HepG2 (cell line): ENCODE results near the gene STK32B. TPM values are rescaled to one million over a fixed set of nuclear protein-coding genes. Genes with fewer than 3 reads are reported as not detected.

Source experiments
- ATAC-seq: fragments of 200-7000 bp; cut with Tn5 transposase; 3 replicates; pipeline ENCODE4 v1.9.1; 2020; ENCODE audit warnings: mild to moderate bottlenecking, moderate library complexity
- BruUV-seq: library from RNA; stranded (reverse); fragments of 400-500 nt; replicated peaks from 2 replicates; lab custom pipeline; 2021; lab: Mats Ljungman, UMichigan
- CTCF ChIA-PET: fragments of 300-600 bp; formaldehyde crosslinking; extraction: SDS; loops from one replicate; lab custom pipeline; 2021; ENCODE audit warnings: low total read pairs, inconsistent platforms, low intra/inter-chr PET ratio; lab: Yijun Ruan, JAX
- POLR2A ChIA-PET: fragments of 350-600 bp; sonication (Branson Sonifier 250); formaldehyde crosslinking; loops from one replicate; lab custom pipeline; 2020; ENCODE audit warnings: antibody characterized with exemption, inconsistent platforms; lab: Yijun Ruan, JAX
- DNase-seq: peaks from one replicate; pipeline ENCODE4 v3.0.0-alpha.2; 2015; ENCODE audit warnings: low spot score
- FAIRE-seq: peaks from 3 replicates; lab custom pipeline; 2011; peaks lifted over from hg19 to GRCh38; lab: Jason Lieb, UNC
- H2AFZ ChIP-seq: one replicate; pipeline ENCODE4 v1.6.1; 2011; ENCODE audit warnings: low read length, inconsistent platforms
- H3K27ac ChIP-seq: fragments of 300-600 bp; 3 replicates; pipeline ENCODE4 v1.8.0; 2011; ENCODE audit warnings: mixed run types, mild to moderate bottlenecking, mixed read lengths, low read length, inconsistent platforms; ENCODE audit not compliant: insufficient read depth; ENCODE audit errors: extremely low read length
- H3K27me3 ChIP-seq, 2 experiments: fragments of 200-600 bp in 1 of 2; 2 replicates in 1 of 2; 3 replicates in 1 of 2; pipeline versions ENCODE4 v1.6.0 to v1.8.0; 2011; ENCODE audit warnings: low read length in 2 of 2, mild to moderate bottlenecking in 2 of 2, moderate library complexity in 2 of 2, inconsistent platforms in 1 of 2; ENCODE audit not compliant: insufficient read depth in 2 of 2, control insufficient read depth in 1 of 2
- H3K36me3 ChIP-seq, 2 experiments: fragments of 200-600 bp in 1 of 2; replicated peaks in 1 of 2; 2 replicates in 1 of 2; 3 replicates in 1 of 2; pipeline versions ENCODE4 v1.5.1 to v1.8.0; 2011; ENCODE audit warnings: low read length in 2 of 2, inconsistent platforms in 1 of 2; ENCODE audit not compliant: insufficient read depth in 2 of 2, control insufficient read depth in 1 of 2
- H3K4me1 ChIP-seq: 2 replicates; pipeline ENCODE4 v1.5.1; 2012; ENCODE audit warnings: low read length, inconsistent platforms; ENCODE audit not compliant: insufficient read depth
- H3K4me2 ChIP-seq: 2 replicates; pipeline ENCODE4 v1.6.0; 2011; ENCODE audit warnings: low read depth, low read length, inconsistent platforms
- H3K4me3 ChIP-seq, 3 experiments: fragments of 200-600 bp in 1 of 3; sonication (generic), shearing (Covaris generic) in 1 of 3; replicated peaks in 1 of 3; 2 replicates each; pipeline ENCODE4 v1.5.1; 2011 to 2016; ENCODE audit warnings: low read length in 3 of 3, inconsistent platforms in 2 of 3, low read depth in 2 of 3, mild to moderate bottlenecking in 2 of 3, control low read depth in 1 of 3, mixed read lengths in 1 of 3; ENCODE audit not compliant: insufficient read depth in 1 of 3
- H3K79me2 ChIP-seq: one replicate; pipeline ENCODE4 v1.6.1; 2011; ENCODE audit warnings: low read length, inconsistent platforms; ENCODE audit not compliant: insufficient read depth
- H3K9ac ChIP-seq: 2 replicates; pipeline ENCODE4 v1.6.0; 2011; ENCODE audit warnings: mild to moderate bottlenecking, low read depth, low read length, inconsistent platforms; ENCODE audit not compliant: insufficient read depth
- H3K9me3 ChIP-seq: 2 replicates; pipeline ENCODE4 v1.5.1; 2012; ENCODE audit warnings: mild to moderate bottlenecking, low read length
- H4K20me1 ChIP-seq: 2 replicates; pipeline ENCODE4 v1.6.0; 2011; ENCODE audit warnings: inconsistent platforms, mild to moderate bottlenecking, low read length, moderate library complexity; ENCODE audit not compliant: insufficient read depth
- DR1 ChIP-seq: sonication (generic); formaldehyde crosslinking; IDR thresholded peaks from 2 replicates; pipeline ENCODE4 v1.8.0; 2021; ENCODE audit warnings: mild to moderate bottlenecking, missing genetic modification reagents, inconsistent platforms
- IKZF1 ChIP-seq: fragments of 450-650 bp; IDR thresholded peaks from 2 replicates; pipeline ENCODE4 v1.7.1; 2016
- KAT2B ChIP-seq: fragments of 150-350 bp; IDR thresholded peaks from 2 replicates; pipeline ENCODE4 v1.6.1; 2014; ENCODE audit warnings: low read depth, low read length, borderline replicate concordance
- KDM5A ChIP-seq: fragments of 200-600 bp; sonication (generic); IDR thresholded peaks from 2 replicates; pipeline ENCODE4 v1.7.0; 2018; ENCODE audit warnings: antibody characterized with exemption, mild to moderate bottlenecking, low read length, borderline replicate concordance
- PLSCR1 ChIP-seq: sonication (generic); formaldehyde crosslinking; IDR thresholded peaks from 2 replicates; pipeline ENCODE4 v1.5.0; 2020; ENCODE audit warnings: missing genetic modification reagents, mild to moderate bottlenecking, borderline replicate concordance
- ZNF235 ChIP-seq: sonication (generic); formaldehyde crosslinking; IDR thresholded peaks from 2 replicates; pipeline ENCODE4 v1.8.1; 2023; ENCODE audit warnings: mild to moderate bottlenecking, missing genetic modification reagents, borderline replicate concordance
- ZNF619 ChIP-seq: sonication (generic); formaldehyde crosslinking; IDR thresholded peaks from 2 replicates; pipeline ENCODE4 v1.4.0; 2020; ENCODE audit warnings: mild to moderate bottlenecking, missing genetic modification reagents
- ZSCAN21 ChIP-seq: sonication (generic); formaldehyde crosslinking; IDR thresholded peaks from 2 replicates; pipeline ENCODE4 v1.8.0; 2022; ENCODE audit warnings: mild to moderate bottlenecking, missing genetic modification reagents, moderate library complexity, borderline replicate concordance
- WGBS: methylation state at CpG from one replicate; pipeline ENCODE4 v1.1.6; 2017; ENCODE audit warnings: low lambda C conversion rate; 5-methylcytosine and 5-hydroxymethylcytosine counted together
- in situ Hi-C: cut with HindIII; loops from 2 replicates; pipeline ENCODE4 v1.10.0; 2017; ENCODE audit warnings: low pct_unique_long_range_greater_than_20kb; ENCODE audit not compliant: extremely low pct_ligation_motif_present
- intact Hi-C: fragments of 100-400 bp; cut with micrococcal nuclease; formaldehyde crosslinking; loops from one replicate; pipeline ENCODE4 v1.10.0; 2022; ENCODE audit not compliant: unreplicated experiment
- polyA plus RNA-seq, 8 experiments: library from polyadenylated mRNA; depleted of rRNA in 3 of 8; stranded (reverse) in 7 of 8; unstranded in 1 of 8; fragments of >200 nt; fragmentation: Illumina TruSeq in 4 of 8; extraction: Trizol in 4 of 8; gene quantifications; 2 replicates each; pipeline versions ENCODE4 v1.2.1 to v1.2.3, GENCODE V29; 2011 to 2016; ENCODE audit warnings: low read depth in 4 of 8, missing spikeins in 1 of 8, mixed read lengths in 1 of 8; ENCODE audit not compliant: insufficient read depth in 1 of 8
- total RNA-seq, 5 experiments: library from RNA; depleted of rRNA; stranded (reverse); fragments of >200 nt; fragmentation: Illumina TruSeq; extraction: Trizol; gene quantifications; 2 replicates each; pipeline ENCODE4 v1.2.3, GENCODE V29; 2016; ENCODE audit warnings: low read depth in 1 of 5
- TF ChIP-seq, protein P1 (sequence below): sonication (generic); formaldehyde crosslinking; IDR thresholded peaks from 2 replicates; pipeline ENCODE4; 2020; ENCODE audit warnings: missing genetic modification reagents, mild to moderate bottlenecking, borderline replicate concordance

STK32B gene
- total and polyA plus RNA-seq, 2 of the 13 experiments (the other 11 are each of a cell fraction or from before 2014, with no cell fraction given): not detected

DNA sequence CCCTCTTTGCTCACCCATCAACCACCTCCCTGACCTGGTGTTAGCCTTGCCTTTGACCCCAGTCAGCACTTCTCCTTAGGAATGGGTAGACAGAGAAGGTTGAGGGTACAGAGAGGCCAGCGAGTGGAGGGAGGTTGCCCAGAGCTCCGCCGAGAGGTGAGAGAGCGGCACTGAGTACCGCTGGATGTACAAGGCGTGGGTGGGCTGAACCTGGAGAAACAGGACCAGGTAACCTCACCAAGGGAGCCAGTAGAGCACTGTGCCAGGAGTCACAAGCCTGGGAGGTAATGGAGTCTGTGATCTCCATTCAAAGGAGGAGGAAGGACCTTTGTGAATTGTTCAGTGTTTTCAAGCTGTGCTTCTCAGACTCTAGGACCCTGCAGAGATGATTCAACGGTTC is 400.9 kb downstream of the STK32B start:
- ChIA-PET POLR2A (no interaction called here), CTCF (no interaction called here)
- BruUV-seq: no TSS peak
- Histone ChIP-seq H3K27ac (no peak overlapping the region), H3K9ac (no peak overlapping the region), H2AFZ (no peak overlapping the region), H3K27me3 (peaks cover 0 to 37% of the 10 kb centered on the region in 2 experiments; a peak in 4 of 5 replicates), H3K4me2 (no peak overlapping the region), H3K4me3 (no peak overlapping the region), H3K9me3 (no peaks in the 10 kb centered on the region), H3K4me1 (no peaks in the 10 kb centered on the region), H4K20me1 (no peaks in the 10 kb centered on the region), H3K79me2 (no peaks in the 10 kb centered on the region), H3K36me3 (no peaks in the 10 kb centered on the region)
- WGBS: 18% methylated on average over 7 of the region's 7 CpGs
- ATAC-seq: no peak
- no peak for DNase-seq
- intact Hi-C loops (no loop called here), in situ Hi-C loops (no loop called here)
- no peak for FAIRE-seq
- TF ChIP-seq ZSCAN21 (CRISPR knock-in tag) (no peak), PLSCR1 (no peak), DR1 (CRISPR knock-in tag) (no peak)

DNA sequence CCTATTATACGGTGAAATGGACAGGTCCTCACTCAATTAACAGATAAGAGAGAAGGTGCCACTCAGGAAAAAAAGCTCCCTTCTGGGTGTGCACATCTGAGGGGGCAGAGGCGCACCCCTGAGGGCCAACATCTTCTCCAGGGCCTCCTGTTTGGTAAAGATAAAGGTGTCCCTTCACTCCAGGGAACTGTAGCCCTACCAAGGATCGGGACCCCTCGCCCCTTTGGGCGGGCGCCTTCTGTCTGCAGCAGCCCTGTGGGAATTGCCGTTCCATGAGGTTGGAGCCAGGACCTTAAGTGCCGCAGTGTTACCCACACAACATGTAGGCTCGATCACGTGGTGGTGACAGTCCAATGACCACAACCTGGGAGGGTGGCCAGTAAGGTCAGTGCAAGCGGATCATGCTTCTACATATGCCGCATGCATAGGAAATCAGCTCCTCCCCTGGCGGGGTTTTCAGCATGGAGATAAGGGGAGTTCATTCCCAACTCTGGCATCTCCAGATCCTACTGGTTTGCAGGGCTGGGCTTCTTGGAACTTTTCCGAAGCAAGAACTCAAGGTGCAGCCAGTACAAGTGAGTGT is 403.8 kb downstream of the STK32B start:
- CTCF ChIA-PET: no interaction called here

More for the DNA sequence above, 403.8 kb downstream of the STK32B start:
- POLR2A ChIA-PET: no interaction called here
- WGBS: 8% methylated on average over 3 of the region's 14 CpGs
- no peaks in the 10 kb centered on the region for H3K9me3 ChIP-seq
- H3K79me2 ChIP-seq: no peaks in the 10 kb centered on the region
- no peaks in the 10 kb centered on the region for H4K20me1 ChIP-seq
- no peak overlapping the region for H3K27ac ChIP-seq
- ATAC-seq (no peak), DNase-seq (no peak), FAIRE-seq (no peak)
- no peak overlapping the region for H3K4me2 ChIP-seq
- no TSS peak for BruUV-seq
- intact Hi-C loops: no loop called here
- H3K27me3 ChIP-seq: peaks cover 0 to 37% of the 10 kb centered on the region in 2 experiments; a peak in 4 of 5 replicates
- no peak overlapping the region for H2AFZ ChIP-seq
- no peak overlapping the region for H3K4me3 ChIP-seq
- in situ Hi-C loops: no loop called here
- no peaks in the 10 kb centered on the region for H3K36me3 ChIP-seq
- H3K9ac ChIP-seq: no peak overlapping the region
- no peaks in the 10 kb centered on the region for H3K4me1 ChIP-seq
- TF ChIP-seq IKZF1 (no peak), ZNF619 (CRISPR knock-in tag) (no peak), KAT2B (no peak), ZNF235 (no peak), KDM5A (no peak)
- TF ChIP-seq, protein P1, sequence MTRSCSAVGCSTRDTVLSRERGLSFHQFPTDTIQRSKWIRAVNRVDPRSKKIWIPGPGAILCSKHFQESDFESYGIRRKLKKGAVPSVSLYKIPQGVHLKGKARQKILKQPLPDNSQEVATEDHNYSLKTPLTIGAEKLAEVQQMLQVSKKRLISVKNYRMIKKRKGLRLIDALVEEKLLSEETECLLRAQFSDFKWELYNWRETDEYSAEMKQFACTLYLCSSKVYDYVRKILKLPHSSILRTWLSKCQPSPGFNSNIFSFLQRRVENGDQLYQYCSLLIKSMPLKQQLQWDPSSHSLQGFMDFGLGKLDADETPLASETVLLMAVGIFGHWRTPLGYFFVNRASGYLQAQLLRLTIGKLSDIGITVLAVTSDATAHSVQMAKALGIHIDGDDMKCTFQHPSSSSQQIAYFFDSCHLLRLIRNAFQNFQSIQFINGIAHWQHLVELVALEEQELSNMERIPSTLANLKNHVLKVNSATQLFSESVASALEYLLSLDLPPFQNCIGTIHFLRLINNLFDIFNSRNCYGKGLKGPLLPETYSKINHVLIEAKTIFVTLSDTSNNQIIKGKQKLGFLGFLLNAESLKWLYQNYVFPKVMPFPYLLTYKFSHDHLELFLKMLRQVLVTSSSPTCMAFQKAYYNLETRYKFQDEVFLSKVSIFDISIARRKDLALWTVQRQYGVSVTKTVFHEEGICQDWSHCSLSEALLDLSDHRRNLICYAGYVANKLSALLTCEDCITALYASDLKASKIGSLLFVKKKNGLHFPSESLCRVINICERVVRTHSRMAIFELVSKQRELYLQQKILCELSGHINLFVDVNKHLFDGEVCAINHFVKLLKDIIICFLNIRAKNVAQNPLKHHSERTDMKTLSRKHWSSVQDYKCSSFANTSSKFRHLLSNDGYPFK (CRISPR knock-in tag): no peak
- TF ChIP-seq, all 625 proteins: peak for 0
